Measurements from ENCODE around the gene TMEM234. TPM values are rescaled to one million over a fixed set of nuclear protein-coding genes. Genes with fewer than 3 reads are reported as not detected.

The TMEM234 gene
- total and polyA plus RNA-seq, 2 of the 13 experiments (the other 11 are each of a cell fraction or from before 2014, with no cell fraction given): 6.1 to 9.0 TPM

DNA sequence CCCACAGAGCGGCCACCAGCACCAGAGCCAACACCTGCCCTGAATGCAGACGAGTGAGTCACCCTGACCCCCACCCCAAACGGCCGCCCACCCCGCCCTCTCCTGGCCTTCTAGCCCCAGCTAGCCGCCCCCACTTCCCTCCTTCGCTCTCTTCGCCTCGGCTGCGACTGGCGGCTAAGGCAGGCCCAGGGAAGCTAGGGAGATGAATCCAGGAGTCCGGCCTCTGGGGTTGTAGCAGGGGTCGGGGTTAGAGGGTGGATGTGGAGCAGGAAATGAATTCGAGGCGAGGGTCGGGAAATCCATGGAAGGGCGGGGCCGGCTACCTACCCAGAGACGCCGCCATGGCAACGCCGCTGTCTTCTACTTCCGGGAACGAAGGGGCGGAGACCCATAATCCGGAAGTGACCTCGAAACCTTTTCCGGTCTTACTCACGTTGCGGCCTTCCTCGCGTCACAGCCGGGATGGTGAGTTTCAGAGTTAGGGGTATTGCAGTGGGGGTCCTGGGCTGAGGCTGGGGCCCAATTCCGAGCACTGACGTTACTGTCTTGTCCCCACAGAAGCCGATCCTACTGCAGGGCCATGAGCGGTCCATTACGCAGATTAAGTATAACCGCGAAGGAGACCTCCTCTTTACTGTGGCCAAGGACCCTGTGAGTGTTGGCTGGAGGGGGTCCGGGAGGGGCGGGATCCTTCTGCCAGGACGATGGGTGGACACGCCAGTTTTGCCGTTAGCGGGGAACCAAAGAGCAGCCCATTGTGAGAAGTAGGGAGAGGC, at the start of gene TMEM234, which contains the start of gene EIF3I (continued):
- TF ChIP-seq, protein P1, sequence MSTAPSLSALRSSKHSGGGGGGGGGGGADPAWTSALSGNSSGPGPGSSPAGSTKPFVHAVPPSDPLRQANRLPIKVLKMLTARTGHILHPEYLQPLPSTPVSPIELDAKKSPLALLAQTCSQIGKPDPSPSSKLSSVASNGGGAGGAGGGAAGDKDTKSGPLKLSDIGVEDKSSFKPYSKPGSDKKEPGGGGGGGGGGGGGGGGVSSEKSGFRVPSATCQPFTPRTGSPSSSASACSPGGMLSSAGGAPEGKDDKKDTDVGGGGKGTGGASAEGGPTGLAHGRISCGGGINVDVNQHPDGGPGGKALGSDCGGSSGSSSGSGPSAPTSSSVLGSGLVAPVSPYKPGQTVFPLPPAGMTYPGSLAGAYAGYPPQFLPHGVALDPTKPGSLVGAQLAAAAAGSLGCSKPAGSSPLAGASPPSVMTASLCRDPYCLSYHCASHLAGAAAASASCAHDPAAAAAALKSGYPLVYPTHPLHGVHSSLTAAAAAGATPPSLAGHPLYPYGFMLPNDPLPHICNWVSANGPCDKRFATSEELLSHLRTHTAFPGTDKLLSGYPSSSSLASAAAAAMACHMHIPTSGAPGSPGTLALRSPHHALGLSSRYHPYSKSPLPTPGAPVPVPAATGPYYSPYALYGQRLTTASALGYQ (CRISPR knock-in tag; IDR thresholded peaks at IDR 0.05): no peak
- TF ChIP-seq ZNF234 (CRISPR knock-in tag; conservative IDR thresholded peaks at IDR 0.05): no peak
- TF ChIP-seq ATF7-NPFF (CRISPR knock-in tag; IDR thresholded peaks at IDR 0.05; ENCODE audit: low read depth): peak; percentile 48; the same call in 1 of the 2 replicates
- TF ChIP-seq KLF9 (CRISPR knock-in tag; IDR thresholded peaks at IDR 0.05; ENCODE audit: low read depth): no peak
- TF ChIP-seq ARID5B (CRISPR knock-in tag; IDR thresholded peaks at IDR 0.05): no peak
- TF ChIP-seq TSC22D2 (CRISPR knock-in tag; IDR thresholded peaks at IDR 0.05; ENCODE audit: borderline replicate concordance): no peak
- TF ChIP-seq HNF4G (IDR thresholded peaks at IDR 0.05; ENCODE audit: borderline replicate concordance, low read depth, low read length): no peak
- no peak for TF ChIP-seq HNF4G (CRISPR knock-in tag; IDR thresholded peaks at IDR 0.05; ENCODE audit: borderline replicate concordance, low read depth)
- TF ChIP-seq RCOR2 (CRISPR knock-in tag; IDR thresholded peaks at IDR 0.05): no peak
- TF ChIP-seq ZBTB8A (CRISPR knock-in tag; IDR thresholded peaks at IDR 0.05; ENCODE audit: borderline replicate concordance, low read depth): no peak
- TF ChIP-seq ZNF549 (CRISPR knock-in tag; IDR thresholded peaks at IDR 0.05): no peak
- TF ChIP-seq TAF1 (CRISPR knock-in tag; IDR thresholded peaks at IDR 0.05): peak; percentile 55; the same call in 1 of the 2 replicates
- no peak for TF ChIP-seq ZNF777 (CRISPR knock-in tag; IDR thresholded peaks at IDR 0.05)
- no peak for TF ChIP-seq SAFB2 (CRISPR knock-in tag; IDR thresholded peaks at IDR 0.05; ENCODE audit: borderline replicate concordance, low read depth)
- TF ChIP-seq PAX8 (CRISPR knock-in tag; IDR thresholded peaks at IDR 0.05; ENCODE audit: borderline replicate concordance): 0 out of 2 replicates have a peak, but pooled peaks have one; percentile 32
- 0 out of 2 replicates have a peak, but pooled peaks have one; percentile 21 for TF ChIP-seq GLI4 (CRISPR knock-in tag; IDR thresholded peaks at IDR 0.05; ENCODE audit: borderline replicate concordance)
- no peak for TF ChIP-seq ZNF652 (CRISPR knock-in tag; IDR thresholded peaks at IDR 0.05; ENCODE audit: borderline replicate concordance, low read depth)
- TF ChIP-seq, protein P2, sequence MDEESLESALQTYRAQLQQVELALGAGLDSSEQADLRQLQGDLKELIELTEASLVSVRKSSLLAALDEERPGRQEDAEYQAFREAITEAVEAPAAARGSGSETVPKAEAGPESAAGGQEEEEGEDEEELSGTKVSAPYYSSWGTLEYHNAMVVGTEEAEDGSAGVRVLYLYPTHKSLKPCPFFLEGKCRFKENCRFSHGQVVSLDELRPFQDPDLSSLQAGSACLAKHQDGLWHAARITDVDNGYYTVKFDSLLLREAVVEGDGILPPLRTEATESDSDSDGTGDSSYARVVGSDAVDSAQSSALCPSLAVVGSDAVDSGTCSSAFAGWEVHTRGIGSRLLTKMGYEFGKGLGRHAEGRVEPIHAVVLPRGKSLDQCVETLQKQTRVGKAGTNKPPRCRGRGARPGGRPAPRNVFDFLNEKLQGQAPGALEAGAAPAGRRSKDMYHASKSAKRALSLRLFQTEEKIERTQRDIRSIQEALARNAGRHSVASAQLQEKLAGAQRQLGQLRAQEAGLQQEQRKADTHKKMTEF (CRISPR knock-in tag; IDR thresholded peaks at IDR 0.05): no peak
- TF ChIP-seq ZFAT (CRISPR knock-in tag; conservative IDR thresholded peaks at IDR 0.05): no peak
- no peak for TF ChIP-seq ZNF121 (CRISPR knock-in tag; IDR thresholded peaks at IDR 0.05)
- no peak for TF ChIP-seq NR2F6 (IDR thresholded peaks at IDR 0.05)
- TF ChIP-seq NR2F6 (CRISPR knock-in tag; IDR thresholded peaks at IDR 0.05): peak; percentile 15; the same call in 1 of the 2 replicates
- TF ChIP-seq STAT5B (CRISPR knock-in tag; IDR thresholded peaks at IDR 0.05): no peak
- TF ChIP-seq, protein P3, sequence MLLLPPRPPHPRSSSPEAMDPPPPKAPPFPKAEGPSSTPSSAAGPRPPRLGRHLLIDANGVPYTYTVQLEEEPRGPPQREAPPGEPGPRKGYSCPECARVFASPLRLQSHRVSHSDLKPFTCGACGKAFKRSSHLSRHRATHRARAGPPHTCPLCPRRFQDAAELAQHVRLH (CRISPR knock-in tag; IDR thresholded peaks at IDR 0.05; ENCODE audit: borderline replicate concordance, low read depth): no peak
- TF ChIP-seq MTF1 (CRISPR knock-in tag; IDR thresholded peaks at IDR 0.05): no peak
